Fibroblast of gingiva (primary cell): ENCODE data around the gene DENND5B.
A peak's percentile ranks its signal among the peaks of the same experiment; 100 is the strongest.

Source experiments
- DNase-seq: peaks from one replicate; pipeline ENCODE4 v3.0.0-alpha.2; 2011; ENCODE audit warnings: low read depth

Gene DENND5B

DNA sequence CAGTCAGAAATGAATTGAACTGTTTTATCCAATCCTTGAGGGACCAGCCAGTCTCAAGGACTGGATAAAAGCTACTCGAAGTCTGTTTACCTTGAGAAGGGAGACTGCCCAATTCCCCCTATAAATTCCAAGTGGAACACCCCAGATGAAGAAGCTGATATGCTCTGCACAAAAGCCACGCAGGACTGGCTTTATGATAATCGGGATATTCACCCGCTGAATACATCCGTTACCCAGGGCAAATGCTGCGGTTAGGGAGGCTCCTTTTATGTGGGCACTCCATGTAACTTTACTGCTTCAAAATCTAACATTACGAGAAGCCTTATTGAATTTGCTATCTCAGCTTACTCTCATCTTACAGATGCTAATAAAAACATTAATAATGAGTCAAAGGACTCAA lies 119.1 kb downstream of the DENND5B start:
- DNase-seq: no peak

DNA sequence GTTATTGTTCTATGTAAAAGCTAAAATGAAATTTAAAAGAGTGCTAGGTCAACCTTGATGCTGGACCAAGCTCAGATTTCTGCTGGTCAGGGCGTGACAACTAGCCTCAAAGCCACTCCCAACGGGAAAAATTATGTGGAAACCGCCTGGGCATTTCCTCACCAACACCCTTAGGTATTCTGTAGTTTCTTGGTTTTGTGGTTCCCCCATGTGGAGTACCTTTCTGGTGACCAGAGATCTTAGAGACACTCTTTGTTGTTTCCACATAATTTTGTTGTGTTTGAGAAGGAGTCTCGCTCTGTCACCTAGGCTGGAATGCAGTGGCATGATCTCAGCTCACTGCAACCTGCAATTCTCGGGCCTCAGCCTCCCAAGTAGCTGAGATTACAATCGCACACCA lies 119.9 kb downstream of the DENND5B start:
- DNase-seq: no peak

DNA sequence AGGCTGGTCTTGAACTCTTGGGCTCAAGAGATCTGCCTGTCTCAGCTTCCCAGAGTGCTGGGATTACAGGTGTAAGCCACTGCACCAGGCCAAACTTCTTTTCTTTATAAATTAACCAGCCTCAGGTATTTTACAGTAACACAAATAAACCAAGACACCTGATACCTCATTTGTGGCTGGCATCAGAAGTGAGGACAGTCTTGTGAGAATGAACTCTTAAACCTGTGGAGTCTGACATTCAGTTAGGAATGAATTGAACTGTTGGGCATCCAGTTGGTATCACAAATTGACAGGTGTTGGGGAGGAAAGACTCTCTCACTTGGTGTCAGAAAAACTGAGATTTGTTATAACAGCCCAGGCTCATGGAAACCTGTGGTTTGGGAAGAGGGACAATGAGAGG lies 120.5 kb downstream of the DENND5B start:
- no peak for DNase-seq

DNA sequence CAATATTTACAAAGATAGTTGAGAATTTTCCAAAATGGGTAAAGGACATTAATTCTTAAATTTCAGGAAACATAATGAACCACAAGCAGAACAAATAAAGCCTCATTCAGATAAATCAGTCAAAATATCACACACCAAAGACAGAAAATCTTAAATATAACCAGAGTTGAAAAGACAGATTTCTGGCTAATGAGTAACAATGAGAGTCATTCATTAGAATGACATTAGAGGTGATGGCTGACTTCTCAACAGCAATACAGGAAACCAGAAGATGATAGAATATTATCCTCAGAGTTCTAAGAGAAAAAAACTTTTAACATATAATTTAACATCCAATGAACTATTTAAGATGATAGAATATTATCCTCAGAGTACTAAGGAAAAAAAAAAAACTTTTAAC lies 124.2 kb downstream of the DENND5B start:
- no peak for DNase-seq

DNA sequence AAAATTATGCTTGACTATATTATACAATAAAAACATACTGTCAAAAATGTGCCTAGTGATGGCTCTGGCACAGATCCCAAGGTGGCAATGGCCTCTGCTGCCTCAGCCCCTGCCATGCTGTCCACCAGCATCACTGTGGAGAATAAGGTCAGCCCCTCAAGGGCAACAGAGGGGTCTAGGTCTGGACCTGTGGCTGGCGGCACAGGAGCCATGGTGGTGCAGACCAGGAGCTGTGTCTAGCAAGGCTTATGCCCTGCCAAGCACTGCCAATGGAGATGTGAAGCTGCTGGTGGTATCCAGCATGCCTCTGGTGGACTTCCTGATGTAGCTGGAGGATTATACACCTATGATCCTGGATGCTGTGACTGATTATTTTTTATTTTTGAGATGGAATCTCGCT lies 125.9 kb downstream of the DENND5B start:
- DNase-seq: no peak

DNA sequence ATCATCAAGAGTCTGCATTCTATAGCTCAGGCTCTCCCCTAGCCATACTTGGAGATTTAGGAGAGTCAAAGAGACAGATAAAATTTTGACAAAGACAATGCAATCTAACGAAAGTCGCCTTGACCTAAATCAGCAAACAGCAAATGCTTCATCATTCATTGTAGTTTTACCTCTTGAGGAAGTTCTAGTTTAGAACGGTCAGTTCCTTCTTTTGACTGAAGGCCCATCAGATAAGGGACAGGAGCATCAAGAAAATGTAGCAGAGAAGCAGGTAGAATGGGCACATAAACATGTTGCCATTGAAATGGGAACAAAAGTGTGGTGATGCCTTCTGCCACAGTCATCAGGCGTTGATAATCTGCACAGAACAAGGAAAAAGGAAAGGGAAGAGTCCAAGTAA lies 130.9 kb downstream of the DENND5B start:
- no peak for DNase-seq

DNA sequence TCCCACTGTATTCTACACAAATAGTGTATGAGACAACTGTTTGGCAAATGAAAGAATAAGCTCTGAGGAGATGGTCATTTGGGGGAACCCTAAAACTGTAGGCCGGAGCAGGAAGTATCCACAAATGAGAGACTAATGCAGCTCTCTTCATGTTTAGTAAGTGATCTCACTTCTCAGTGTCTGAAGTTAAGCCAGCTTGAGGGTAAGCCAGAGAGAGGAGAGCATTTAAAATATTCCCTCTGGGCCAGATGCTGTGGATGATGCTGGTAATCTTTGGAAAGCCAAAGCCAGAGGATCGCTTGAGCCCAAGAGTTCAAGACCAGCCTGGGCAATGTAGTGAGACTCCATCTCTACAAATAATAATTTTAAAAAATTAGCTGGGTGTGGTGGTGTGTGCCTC lies 134.4 kb downstream of the DENND5B start:
- no peak for DNase-seq

DNA sequence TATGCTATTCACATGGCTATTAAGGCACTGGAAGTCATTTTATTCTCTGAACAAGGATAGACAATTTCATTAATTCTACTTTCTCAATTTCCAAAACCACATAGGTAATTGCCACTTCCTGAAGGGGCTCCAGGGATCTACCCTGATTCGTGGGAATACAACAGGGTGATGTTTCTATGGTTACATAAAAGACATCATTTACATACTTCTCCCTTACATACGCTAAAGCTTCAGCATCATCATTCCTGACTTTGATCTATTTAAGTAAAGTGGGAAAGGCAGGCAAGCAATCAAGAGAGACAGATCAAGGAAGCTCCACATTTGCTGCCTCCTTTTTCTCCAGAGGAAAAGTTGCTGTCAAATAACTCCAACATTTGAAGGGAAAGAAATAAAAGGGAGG lies 146.2 kb downstream of the DENND5B start:
- no peak for DNase-seq

DNA sequence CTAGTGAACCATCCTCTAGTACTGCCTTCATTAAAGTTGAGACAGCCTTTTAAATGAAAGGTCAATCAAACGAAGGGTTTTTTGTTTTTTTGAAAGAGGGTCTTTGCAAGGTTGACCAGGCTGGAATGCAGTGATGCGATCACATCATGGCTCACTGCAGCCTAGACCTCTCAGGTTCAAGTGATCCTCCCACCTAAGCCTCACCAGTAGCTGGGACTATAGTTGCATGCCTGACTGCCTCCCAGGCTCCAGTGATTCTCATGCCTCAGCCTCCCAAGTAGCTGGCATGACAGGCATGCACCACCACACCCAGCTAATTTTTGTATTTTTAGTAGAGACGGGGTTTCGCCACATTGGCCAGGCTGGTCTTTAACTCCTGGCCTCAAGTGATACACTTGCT lies 150.3 kb downstream of the DENND5B start:
- no peak for DNase-seq

DNA sequence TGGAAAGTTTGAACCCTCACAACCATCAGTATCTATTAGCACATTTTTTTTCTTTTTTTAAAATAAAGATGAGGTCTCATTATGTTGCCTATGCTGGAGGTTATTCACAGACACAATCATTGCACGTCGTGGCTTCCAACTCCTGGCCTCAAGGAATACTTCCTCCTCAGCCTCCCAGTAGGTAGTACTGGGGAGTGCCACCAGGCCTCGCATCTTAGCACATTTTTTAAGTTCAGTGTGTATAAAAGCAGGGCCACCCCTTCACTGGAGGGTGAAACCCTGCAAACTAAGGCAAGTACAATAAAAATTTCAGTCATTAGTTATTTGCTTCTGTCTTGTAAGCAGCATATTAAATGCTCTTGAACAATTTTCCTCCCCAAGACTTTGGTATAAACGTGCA lies 150.8 kb downstream of the DENND5B start:
- no peak for DNase-seq

DNA sequence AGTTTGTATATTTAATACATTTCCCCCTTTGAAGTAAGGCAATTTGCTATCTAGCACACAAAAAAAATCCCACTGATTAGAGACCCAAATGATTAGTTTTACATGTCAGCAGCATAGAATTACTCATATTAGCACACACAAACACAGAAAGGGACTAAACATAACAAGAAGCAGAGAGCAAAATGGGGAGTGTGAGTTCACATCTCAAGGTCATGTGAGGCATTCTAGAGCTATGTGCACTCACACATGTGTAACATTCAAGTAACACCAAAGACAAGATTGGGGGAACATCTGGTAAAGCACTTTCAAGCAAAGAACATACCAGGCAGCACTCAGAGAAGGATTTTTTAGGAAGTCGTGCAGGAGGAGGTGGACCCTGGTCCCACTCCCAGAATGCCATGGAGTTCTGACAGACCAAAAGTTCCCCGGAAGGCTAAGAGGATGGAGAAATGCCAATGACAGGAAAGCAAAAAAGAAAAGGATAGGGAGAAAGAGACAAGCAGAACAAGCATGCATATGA lies 159.2 kb downstream of the DENND5B start:
- DNase-seq: peak; percentile 3

DNA sequence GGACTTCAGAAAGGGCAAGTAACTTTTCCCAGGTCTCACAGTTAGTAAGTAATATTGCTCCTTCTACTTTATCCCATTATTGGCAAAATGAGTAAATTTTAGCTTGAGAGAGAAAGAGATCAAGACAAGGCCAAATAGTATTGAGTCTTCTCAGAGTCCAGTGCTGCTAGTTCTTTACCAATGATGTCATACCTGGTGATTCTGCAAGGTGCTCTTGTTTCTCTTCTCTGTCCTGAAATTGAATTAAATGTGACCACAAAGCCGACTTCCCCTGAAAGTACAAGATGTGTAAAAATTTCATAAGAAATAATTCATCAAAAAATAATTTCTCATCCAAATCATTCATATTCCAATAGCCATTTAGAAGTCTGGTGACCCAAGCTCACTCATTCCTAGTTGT lies 167.5 kb downstream of the DENND5B start:
- DNase-seq: no peak

DNA sequence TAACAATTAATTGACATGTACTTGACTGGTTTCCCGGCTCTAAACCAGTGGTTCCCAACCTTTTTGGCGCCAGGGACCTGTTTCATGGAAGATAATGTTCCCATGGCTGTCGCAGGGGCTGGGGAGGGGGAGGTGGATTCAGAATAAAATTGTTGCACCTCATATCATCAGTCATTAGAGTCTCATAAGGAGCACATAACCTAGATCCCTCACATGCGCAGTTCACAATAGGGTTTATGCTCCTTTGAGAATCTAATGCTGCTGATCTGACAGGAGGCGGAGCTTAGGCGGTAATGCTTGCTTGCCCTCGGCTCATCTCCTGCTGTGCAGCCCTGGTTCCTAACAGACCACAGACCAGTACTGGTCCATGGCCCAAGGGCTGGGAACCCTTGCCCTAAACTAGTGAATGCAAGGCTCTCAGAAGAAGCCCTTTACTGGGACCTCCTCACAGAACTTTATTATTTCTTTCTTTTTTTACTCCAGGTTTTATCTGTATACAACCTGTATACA lies 178.6 kb downstream of the DENND5B start:
- DNase-seq: no peak

DNA sequence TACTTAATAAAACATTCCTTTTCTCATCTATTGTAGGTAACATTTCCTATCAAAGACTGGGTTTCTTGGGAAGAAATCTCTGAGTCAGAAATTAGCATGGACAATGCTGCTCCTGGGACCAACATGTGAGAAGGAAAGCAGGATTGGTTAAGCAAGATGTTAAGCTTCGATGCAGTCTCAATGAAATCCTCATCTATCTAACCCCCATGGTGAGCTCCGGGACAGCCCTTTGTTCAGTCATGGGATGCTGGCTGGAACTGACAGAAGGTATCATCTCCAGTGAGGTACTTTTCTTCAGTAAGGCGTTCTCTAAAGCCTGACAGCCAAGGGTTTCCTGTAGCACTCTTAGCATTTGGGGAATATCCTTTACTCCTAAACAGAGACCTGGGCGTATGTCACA lies 182.2 kb downstream of the DENND5B start:
- no peak for DNase-seq

DNA sequence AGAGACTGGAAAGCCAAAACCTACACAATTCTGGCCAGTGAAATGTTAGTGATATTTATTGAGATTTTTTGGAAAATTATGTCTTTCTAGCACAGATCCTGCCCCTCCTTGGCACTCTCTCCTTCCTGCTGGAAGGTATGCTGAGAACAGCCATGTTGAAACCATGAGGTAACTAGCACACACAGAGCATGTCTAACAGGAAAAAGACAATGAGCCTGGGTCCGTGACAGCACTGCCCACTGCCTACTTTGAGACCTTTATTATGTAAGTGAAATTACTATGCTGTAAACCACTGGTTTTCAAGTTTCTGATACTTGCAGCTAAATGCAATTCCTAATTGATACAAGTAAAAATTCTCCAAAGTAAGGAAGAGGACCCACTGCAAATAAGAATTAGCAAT lies 183.4 kb downstream of the DENND5B start:
- DNase-seq: no peak

DNA sequence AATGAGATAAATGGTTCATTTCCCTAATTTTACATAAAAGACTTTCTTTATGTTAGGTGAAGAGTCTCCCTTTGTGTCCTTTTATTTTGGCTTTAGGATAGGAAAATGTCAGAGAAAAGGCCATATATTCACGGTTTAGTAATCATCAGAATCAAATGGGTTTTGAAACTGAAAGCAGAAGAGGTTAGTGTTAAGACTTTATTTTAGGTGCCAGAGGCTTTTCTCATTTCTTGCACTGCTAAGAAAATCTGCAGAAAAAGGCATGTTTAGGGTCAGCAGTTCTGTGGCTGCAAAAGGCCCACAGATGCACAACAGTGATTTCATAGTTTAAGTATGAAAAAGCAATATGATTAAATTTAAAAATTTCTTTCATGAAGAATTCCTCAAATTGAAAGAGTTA lies 184.6 kb downstream of the DENND5B start:
- DNase-seq: no peak

DNA sequence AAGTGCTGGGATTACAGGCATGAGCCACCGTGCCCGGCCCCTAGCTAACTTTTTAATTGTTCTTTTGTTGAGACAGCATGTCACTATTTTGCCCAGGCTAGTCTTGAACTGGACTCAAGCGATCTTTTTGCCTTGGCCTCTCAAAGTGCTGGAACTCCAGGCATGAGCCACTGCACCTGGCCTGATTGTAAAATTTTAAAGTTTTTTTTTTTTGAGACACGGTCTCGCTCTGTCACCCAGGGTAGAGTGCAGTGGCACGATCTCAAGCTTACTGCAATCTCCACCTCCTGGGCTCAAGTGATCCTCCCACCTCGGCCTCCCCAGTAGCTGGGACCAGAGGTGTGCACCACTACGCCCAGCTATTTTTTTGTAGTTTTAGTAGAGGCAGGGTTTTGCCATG lies 185.9 kb downstream of the DENND5B start:
- DNase-seq: no peak

DNA sequence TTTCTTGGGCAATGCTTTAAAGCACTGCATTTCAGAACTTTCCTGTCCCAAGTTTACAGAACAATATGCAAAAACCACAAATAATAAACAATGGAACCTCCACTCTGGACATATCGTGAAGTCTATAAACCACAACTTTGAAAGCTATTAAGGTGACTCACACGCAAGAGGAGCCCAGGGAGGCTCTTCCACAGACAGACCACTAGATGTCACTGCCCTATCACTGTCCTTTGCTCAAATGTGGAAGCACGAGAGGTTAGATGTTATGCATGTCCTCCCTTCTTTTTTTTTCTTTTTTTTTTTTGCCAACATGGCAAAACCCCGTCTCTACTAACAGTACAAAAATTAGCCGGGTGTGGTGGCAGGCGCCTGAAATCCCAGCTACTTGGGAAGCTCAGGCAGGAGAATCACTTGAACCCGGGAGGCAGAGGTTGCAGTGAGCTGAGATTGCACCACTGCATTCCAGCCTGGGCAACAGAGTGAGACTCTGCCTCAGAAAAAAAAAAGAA lies 187.8 kb downstream of the DENND5B start:
- DNase-seq: peak; percentile 88

DNA sequence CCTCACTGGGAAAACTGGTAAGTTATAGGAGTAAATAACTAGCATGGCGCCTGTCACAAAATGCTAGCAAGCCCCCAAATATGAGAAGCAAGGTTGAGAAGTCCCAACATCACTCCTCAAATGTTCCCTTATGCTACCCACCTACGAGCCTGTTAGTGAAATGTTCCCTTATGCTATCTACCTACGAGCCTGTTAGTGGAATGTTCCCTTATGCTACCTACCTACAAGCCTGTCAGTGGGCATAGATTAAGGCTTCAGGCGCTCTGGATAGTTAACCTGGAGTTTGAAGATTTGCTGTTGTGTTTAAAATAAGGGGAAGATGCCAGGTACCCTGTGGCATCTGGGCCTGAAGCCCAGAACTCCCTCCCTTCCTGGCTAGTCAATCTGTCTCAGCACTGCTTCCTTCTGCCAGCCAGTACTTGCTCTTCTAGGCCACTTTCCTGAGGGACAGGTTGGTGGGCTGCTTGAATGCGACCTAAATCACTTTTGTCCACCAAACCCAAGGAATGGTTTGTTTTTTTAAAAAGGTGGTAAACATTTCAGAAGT lies 197.9 kb downstream of the DENND5B start:
- DNase-seq: no peak

DNA sequence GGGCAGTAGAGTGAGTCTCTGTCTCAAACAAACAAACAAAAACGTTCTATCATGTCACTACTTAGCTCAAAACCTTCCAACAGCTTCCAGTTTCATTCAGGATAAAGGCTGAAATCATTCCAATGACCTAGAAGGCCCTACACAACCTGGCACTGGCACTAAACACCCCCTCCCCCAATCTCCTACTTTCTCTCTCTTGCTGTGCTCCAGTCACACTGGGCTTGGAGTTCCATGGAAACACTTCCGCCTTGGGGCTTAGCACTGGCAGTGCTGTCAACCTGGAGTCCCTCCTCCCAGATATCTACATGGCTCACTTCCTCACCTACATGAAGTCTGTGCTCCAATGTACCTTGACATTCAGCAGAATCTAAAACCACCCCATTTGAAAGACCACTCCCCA lies 199.9 kb downstream of the DENND5B start:
- no peak for DNase-seq

DNA sequence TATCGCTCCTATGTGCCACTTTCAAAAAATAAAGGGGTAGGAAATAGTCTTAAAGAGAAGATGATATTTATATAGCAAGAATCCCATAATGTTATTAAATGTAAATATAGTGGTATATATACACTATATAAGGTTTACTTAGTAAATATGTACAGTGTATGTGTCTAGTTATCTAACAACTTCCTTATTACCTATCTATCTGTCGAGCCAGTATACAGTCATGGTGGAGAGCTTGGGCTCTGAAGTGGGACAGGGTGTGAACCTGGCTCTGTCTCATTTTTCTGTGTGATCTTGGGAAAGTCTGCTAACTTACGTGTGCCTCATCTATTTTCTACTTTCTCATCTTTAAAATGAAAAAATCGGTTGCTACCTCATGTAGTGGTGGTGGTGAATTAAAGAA lies 202.2 kb downstream of the DENND5B start:
- DNase-seq: no peak

DNA sequence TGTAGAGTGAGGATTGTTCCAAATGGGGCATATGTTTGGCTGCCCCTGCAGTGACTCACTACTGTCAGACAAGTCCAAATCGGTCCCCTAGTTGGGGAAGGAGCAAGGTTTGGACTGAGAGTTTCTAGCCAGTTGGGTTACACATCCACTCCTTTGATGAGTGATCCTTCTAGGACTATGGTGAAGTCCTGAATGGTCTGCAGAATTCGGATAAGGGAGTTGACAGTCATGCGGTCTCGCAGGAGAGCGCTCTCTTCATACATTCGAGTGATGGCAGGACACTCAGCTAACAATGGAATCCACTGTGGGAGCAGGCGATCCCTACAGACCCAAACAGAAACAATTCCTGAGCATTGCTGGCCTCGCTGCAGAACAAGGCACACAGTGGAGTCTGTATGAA lies 203.5 kb downstream of the DENND5B start:
- DNase-seq: no peak

DNA sequence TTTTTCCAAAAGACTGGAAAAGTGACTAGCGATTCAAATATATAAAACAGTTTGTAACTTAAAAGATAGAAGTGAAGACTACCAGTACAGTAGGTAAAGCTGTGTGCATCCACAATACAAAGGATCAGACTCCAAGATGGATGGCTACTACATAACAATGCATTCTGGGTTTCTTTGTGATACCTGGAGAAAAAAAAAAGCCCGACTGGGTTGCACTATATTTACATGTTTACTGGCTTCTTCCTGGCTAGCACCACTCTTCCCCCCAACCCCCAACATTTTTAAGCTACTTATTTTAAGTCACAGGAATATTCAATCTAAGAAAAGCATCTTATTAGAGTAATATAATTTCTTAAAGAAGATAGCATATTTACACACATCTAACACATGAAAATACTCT lies 203.9 kb downstream of the DENND5B start:
- DNase-seq: no peak

DNA sequence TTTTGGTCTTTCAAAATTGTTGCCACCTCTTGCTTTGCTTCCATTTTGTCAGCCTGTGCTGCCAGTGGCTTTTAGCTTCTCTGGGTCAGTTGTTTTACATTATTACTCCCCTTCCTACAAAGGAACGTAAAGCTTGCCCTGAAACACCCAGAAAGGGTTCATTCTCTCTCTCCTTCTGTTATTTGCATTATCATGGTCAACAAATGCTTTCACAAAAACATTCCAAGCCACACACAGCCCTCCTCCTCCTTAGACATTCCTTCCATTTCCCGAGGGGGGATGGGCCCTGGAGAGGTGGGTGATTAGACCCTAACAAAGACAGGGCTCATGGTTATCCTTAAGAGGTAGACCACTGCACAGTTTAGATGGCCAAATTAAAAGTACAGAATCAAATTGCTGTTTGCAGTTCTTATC lies 204.6 kb downstream of the DENND5B start:
- no peak for DNase-seq
